ENCODE data around the gene ACAA1. TPM values are rescaled to one million over a fixed set of nuclear protein-coding genes. Genes with fewer than 3 reads are reported as not detected.

ACAA1 gene
- total RNA-seq, 1 experiment from 2014 or later = 44.3 TPM

GRCh38 chr3:38138349-38139190, 1.6 kb upstream of the ACAA1 start, which contains the start of gene MYD88:
Gene MYD88 (plus strand): TSS chr3:38138661. CDS start chr3:38138701, 40 bp downstream.
- H3K14ac ChIP-seq (ENCODE audit: insufficient read depth, low read length) = peak within 1 kb of the TSS; percentile 82
- H2BK12ac ChIP-seq (ENCODE audit: insufficient read length, low read depth, low read length) = no peak within 1 kb of the TSS
- peaks cover 29 to 47% (median 30%) of the 10 kb centered on the region in 3 experiments for H3K36me3 Mint-ChIP-seq (ENCODE audit: insufficient read depth in 1 of 3, low read depth in 3 of 3)
- H3K4ac ChIP-seq (ENCODE audit: low read depth, low read length) = no peak within 1 kb of the TSS
- no peaks in the 10 kb centered on the region for H3K27me3 ChIP-seq (ENCODE audit: insufficient read depth, low read length)
- peak within 1 kb of the TSS; percentile 53 for H3K18ac ChIP-seq (ENCODE audit: insufficient read length, low read depth, low read length)
- H2BK15ac ChIP-seq (ENCODE audit: low read depth, low read length) = no peak within 1 kb of the TSS
- peak; percentile 79 for DNase-seq
- H3K4me1 ChIP-seq (ENCODE audit: insufficient read depth, low read length) = peaks cover 8% of the 10 kb centered on the region; the same call in 1 of the 2 replicates
- no peaks in the 10 kb centered on the region for H3K79me2 ChIP-seq (ENCODE audit: insufficient read depth, low read length)
- peak within 1 kb of the TSS; percentile 84 to 96 (median 96) for H3K27ac Mint-ChIP-seq
- TF ChIP-seq, protein P1, sequence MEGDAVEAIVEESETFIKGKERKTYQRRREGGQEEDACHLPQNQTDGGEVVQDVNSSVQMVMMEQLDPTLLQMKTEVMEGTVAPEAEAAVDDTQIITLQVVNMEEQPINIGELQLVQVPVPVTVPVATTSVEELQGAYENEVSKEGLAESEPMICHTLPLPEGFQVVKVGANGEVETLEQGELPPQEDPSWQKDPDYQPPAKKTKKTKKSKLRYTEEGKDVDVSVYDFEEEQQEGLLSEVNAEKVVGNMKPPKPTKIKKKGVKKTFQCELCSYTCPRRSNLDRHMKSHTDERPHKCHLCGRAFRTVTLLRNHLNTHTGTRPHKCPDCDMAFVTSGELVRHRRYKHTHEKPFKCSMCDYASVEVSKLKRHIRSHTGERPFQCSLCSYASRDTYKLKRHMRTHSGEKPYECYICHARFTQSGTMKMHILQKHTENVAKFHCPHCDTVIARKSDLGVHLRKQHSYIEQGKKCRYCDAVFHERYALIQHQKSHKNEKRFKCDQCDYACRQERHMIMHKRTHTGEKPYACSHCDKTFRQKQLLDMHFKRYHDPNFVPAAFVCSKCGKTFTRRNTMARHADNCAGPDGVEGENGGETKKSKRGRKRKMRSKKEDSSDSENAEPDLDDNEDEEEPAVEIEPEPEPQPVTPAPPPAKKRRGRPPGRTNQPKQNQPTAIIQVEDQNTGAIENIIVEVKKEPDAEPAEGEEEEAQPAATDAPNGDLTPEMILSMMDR (conservative IDR thresholded peaks at IDR 0.05) = no peak
- H3K9ac ChIP-seq (ENCODE audit: extremely low read depth, insufficient read length, low read length) = peak within 1 kb of the TSS; percentile 79
- no CpG with 5 or more reads among the region's 65 CpGs for WGBS (ENCODE audit: extremely low coverage, insufficient read length, low lambda C conversion rate)
- H3K27me3 Mint-ChIP-seq (ENCODE audit: low read depth) = no peaks in the 10 kb centered on the region; the same call in 1 of the 2 replicates
- peaks cover 37 to 42% of the 10 kb centered on the region in 2 experiments for H3K4me1 Mint-ChIP-seq
- peaks cover 18% of the 10 kb centered on the region for H3K23me2 ChIP-seq (ENCODE audit: insufficient read length, low read depth, low read length, poor library complexity, severe bottlenecking)
- peak within 1 kb of the TSS; percentile 91 to 92 for H3K4me3 Mint-ChIP-seq
- no peak within 1 kb of the TSS for H4K5ac ChIP-seq (ENCODE audit: insufficient read length, low read depth, low read length)
- H3K79me1 ChIP-seq (ENCODE audit: insufficient read depth, low read depth, low read length, poor library complexity, severe bottlenecking) = no peaks in the 10 kb centered on the region
- no peak within 1 kb of the TSS for H2BK5ac ChIP-seq (ENCODE audit: insufficient read length, low read length)
- H3K56ac ChIP-seq (ENCODE audit: insufficient read length, low read depth, low read length) = no peak within 1 kb of the TSS
- H2AFZ ChIP-seq (ENCODE audit: low read length) = no peak within 1 kb of the TSS
- no peak within 1 kb of the TSS for H3T11ph ChIP-seq (ENCODE audit: low read length)
- peak within 1 kb of the TSS; percentile 80 for H3K4me2 ChIP-seq (ENCODE audit: insufficient read depth, insufficient read length, low read length)
- no peaks in the 10 kb centered on the region; a peak in 1 of 5 replicates for H3K9me3 Mint-ChIP-seq
- H4K8ac ChIP-seq (replicated peaks; ENCODE audit: insufficient read length, low read depth, low read length) = no peak within 1 kb of the TSS
- no peak within 1 kb of the TSS for H2BK20ac ChIP-seq (ENCODE audit: low read depth, low read length, poor library complexity, severe bottlenecking)
- H4K20me1 ChIP-seq (ENCODE audit: control insufficient read depth, insufficient read depth, insufficient read length) = no peaks in the 10 kb centered on the region
- H3K9me3 ChIP-seq (ENCODE audit: control insufficient read depth, low read depth, low read length) = no peaks in the 10 kb centered on the region
- no peak within 1 kb of the TSS for H2BK120ac ChIP-seq (ENCODE audit: low read depth, low read length, poor library complexity, severe bottlenecking)
- H2AK5ac ChIP-seq (ENCODE audit: insufficient read length, low read length) = no peak within 1 kb of the TSS
- H4K91ac ChIP-seq (ENCODE audit: insufficient read length, low read depth, low read length) = no peak within 1 kb of the TSS
- H3K23ac ChIP-seq (ENCODE audit: insufficient read length, low read depth, low read length) = no peak within 1 kb of the TSS
- no peak within 1 kb of the TSS for H3K27ac ChIP-seq (ENCODE audit: insufficient read length, low read depth, low read length)
